Skeletal muscle satellite cell (primary cell): Measurements from ENCODE around the gene GAL3ST1.

ENCODE experiments used
- H3K27me3 ChIP-seq: 2 replicates; pipeline ENCODE4 v1.7.0; 2013; ENCODE audit warnings: low read length; ENCODE audit not compliant: control insufficient read depth, insufficient read depth
- H3K36me3 ChIP-seq: 2 replicates; pipeline ENCODE4 v1.7.0; 2013; ENCODE audit warnings: mild to moderate bottlenecking, control low read depth, low read length; ENCODE audit not compliant: insufficient read depth
- H3K4me1 ChIP-seq: 2 replicates; pipeline ENCODE4 v1.7.0; 2013; ENCODE audit warnings: low read length; ENCODE audit not compliant: control insufficient read depth, insufficient read depth
- H3K4me2 ChIP-seq: 2 replicates; pipeline ENCODE4 v1.7.0; 2013; ENCODE audit warnings: mild to moderate bottlenecking, low read length
- H3K4me3 ChIP-seq: 2 replicates; pipeline ENCODE4 v1.7.0; 2013; ENCODE audit warnings: low read length
- H3K9ac ChIP-seq: 2 replicates; pipeline ENCODE4 v1.7.0; 2013; ENCODE audit warnings: mild to moderate bottlenecking, low read depth, low read length, moderate library complexity
- H3K9me3 ChIP-seq: replicated peaks from 2 replicates; pipeline ENCODE4 v1.7.0; 2013; ENCODE audit warnings: mild to moderate bottlenecking, control low read depth, low read length

GAL3ST1 gene

GRCh38 chr22:30521368-30522156 lies 52.9 kb downstream of the GAL3ST1 start:
- Histone ChIP-seq H3K4me1 (no peaks in the 10 kb centered on the region), H3K9ac (no peak overlapping the region), H3K9me3 (no peaks in the 10 kb centered on the region), H3K27me3 (peaks cover 46% of the 10 kb centered on the region), H3K4me3 (no peak overlapping the region), H3K4me2 (no peak overlapping the region), H3K36me3 (no peaks in the 10 kb centered on the region)

GRCh38 chr22:30519842-30520425 lies 54.5 kb downstream of the GAL3ST1 start:
- no peak overlapping the region for H3K4me3 ChIP-seq
- peaks cover 46% of the 10 kb centered on the region for H3K27me3 ChIP-seq
- no peaks in the 10 kb centered on the region for H3K36me3 ChIP-seq
- H3K4me1 ChIP-seq = no peaks in the 10 kb centered on the region
- no peak overlapping the region for H3K9ac ChIP-seq
- no peaks in the 10 kb centered on the region for H3K9me3 ChIP-seq
- H3K4me2 ChIP-seq = no peak overlapping the region

- Histone ChIP-seq H3K4me1 (no peaks in the 10 kb centered on the region), H3K27me3 (peaks cover 43% of the 10 kb centered on the region), H3K9ac (no peak overlapping the region), H3K4me2 (no peak overlapping the region), H3K36me3 (no peaks in the 10 kb centered on the region), H3K4me3 (no peak overlapping the region), H3K9me3 (peaks cover 4% of the 10 kb centered on the region)
Observed at GRCh38 chr22:30516731-30517130, 57.7 kb downstream of the GAL3ST1 start.

- H3K9ac ChIP-seq = no peak overlapping the region
- H3K4me3 ChIP-seq = no peak overlapping the region
- peaks cover 4% of the 10 kb centered on the region for H3K9me3 ChIP-seq
- H3K4me1 ChIP-seq = no peaks in the 10 kb centered on the region
- H3K36me3 ChIP-seq = no peaks in the 10 kb centered on the region
- H3K27me3 ChIP-seq = peaks cover 38% of the 10 kb centered on the region
- no peak overlapping the region for H3K4me2 ChIP-seq
Observed at GRCh38 chr22:30516273-30516672, 58.2 kb downstream of the GAL3ST1 start.

GRCh38 chr22:30514252-30514651 lies 60.2 kb downstream of the GAL3ST1 start:
- peaks cover 4% of the 10 kb centered on the region for H3K9me3 ChIP-seq
- no peaks in the 10 kb centered on the region for H3K36me3 ChIP-seq

GRCh38 chr22:30513462-30513861 lies 61.0 kb downstream of the GAL3ST1 start:
- Histone ChIP-seq H3K9me3 (peaks cover 4% of the 10 kb centered on the region), H3K4me1 (no peaks in the 10 kb centered on the region), H3K4me3 (no peak overlapping the region), H3K27me3 (peaks cover 35% of the 10 kb centered on the region), H3K36me3 (no peaks in the 10 kb centered on the region), H3K4me2 (no peak overlapping the region), H3K9ac (no peak overlapping the region)

More at GRCh38 chr22:30514252-30514651, 60.2 kb downstream of the GAL3ST1 start:
- H3K4me3 ChIP-seq = no peak overlapping the region
- H3K4me2 ChIP-seq = no peak overlapping the region
- H3K4me1 ChIP-seq = no peaks in the 10 kb centered on the region
- H3K27me3 ChIP-seq = peaks cover 35% of the 10 kb centered on the region
- no peak overlapping the region for H3K9ac ChIP-seq

- peaks cover 39% of the 10 kb centered on the region for H3K27me3 ChIP-seq
- H3K4me1 ChIP-seq = no peaks in the 10 kb centered on the region
- H3K4me3 ChIP-seq = no peak overlapping the region
- no peak overlapping the region for H3K4me2 ChIP-seq
- no peak overlapping the region for H3K9ac ChIP-seq
- H3K36me3 ChIP-seq = no peaks in the 10 kb centered on the region
- H3K9me3 ChIP-seq = peaks cover 4% of the 10 kb centered on the region
Observed at GRCh38 chr22:30511911-30512310, 62.6 kb downstream of the GAL3ST1 start.

DNA sequence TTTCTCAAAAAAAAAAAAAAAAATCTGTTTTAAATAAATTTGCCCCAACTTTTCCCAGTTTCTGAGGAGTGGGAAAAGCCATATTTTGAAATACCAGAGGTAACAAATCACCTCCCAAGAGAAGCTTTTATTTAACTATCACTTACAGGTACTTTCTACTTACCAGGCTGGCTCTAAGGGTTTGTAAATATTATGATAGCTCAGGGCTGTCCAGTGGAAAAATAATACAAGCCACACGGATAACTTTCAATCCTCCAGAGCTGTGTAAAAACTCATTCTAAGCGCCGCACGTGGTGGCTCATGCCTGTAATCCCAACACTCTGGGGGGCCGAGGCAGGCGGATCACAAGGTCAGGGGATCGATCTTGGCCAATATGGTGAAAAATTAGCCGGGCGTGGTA lies 63.4 kb downstream of the GAL3ST1 start:
- H3K4me3 ChIP-seq = no peak overlapping the region
- no peak overlapping the region for H3K9ac ChIP-seq
- H3K4me1 ChIP-seq = no peaks in the 10 kb centered on the region
- H3K9me3 ChIP-seq = peaks cover 4% of the 10 kb centered on the region
- H3K27me3 ChIP-seq = peaks cover 40% of the 10 kb centered on the region
- H3K4me2 ChIP-seq = no peak overlapping the region
- no peaks in the 10 kb centered on the region for H3K36me3 ChIP-seq

GRCh38 chr22:30508216-30508615 lies 66.2 kb downstream of the GAL3ST1 start:
- H3K4me3 ChIP-seq = no peak overlapping the region

DNA sequence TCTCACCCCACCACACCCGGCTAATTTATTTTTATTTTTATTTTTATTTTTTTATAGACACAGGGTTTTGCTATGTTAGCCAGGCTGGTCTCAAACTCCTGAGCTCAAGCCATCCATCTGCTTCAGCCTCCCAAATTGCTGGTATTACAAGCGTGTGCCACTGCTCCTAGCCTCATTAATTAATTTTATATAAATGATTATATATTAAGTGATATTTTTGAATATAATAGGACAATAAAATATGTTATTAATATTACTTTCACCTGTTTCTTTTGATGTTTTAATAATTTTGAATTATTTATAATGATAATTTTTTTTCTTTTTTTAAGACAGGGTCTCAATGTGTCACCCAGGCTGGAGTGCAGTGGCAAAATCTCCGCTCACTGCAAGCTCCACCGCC lies 66.8 kb downstream of the GAL3ST1 start:
- Histone ChIP-seq H3K4me3 (no peak overlapping the region), H3K4me2 (no peak overlapping the region), H3K27me3 (peaks cover 46% of the 10 kb centered on the region), H3K9ac (no peak overlapping the region), H3K36me3 (no peaks in the 10 kb centered on the region), H3K9me3 (no peaks in the 10 kb centered on the region), H3K4me1 (peaks cover 4% of the 10 kb centered on the region)

More at GRCh38 chr22:30508216-30508615, 66.2 kb downstream of the GAL3ST1 start:
- H3K27me3 ChIP-seq = peaks cover 42% of the 10 kb centered on the region
- peaks cover 4% of the 10 kb centered on the region for H3K4me1 ChIP-seq
- no peak overlapping the region for H3K9ac ChIP-seq
- no peaks in the 10 kb centered on the region for H3K36me3 ChIP-seq
- no peak overlapping the region for H3K4me2 ChIP-seq
- H3K9me3 ChIP-seq = no peaks in the 10 kb centered on the region

DNA sequence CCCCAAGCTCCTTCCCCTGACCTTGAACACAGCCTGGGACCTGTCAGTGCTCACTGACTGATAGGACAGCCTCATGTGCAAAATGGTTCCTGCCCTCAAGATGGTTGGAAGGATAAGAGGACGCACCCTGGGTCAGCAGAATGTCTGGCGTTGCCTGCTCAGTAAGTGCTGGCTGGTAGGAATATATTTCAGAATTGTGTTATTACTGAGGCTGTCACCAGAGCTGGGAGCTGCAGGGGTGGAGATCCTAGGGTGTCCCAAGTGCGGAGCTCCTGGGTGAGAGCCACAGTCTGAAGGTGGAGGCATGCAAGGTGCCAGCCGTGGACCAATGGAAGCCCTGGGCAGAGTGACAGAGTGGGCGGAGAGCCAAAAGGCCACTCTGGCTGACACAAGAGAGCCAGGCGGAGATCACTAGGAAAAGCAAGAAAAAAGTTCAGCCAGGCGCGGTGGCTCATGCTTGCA lies 67.9 kb downstream of the GAL3ST1 start:
- Histone ChIP-seq H3K4me2 (no peak overlapping the region), H3K4me3 (no peak overlapping the region), H3K36me3 (no peaks in the 10 kb centered on the region), H3K4me1 (peaks cover 4% of the 10 kb centered on the region), H3K9me3 (no peaks in the 10 kb centered on the region), H3K27me3 (peaks cover 51% of the 10 kb centered on the region), H3K9ac (no peak overlapping the region)
